GM18951 (cell line): Measurements from ENCODE around the gene FNDC8.

ENCODE experiments used
- POLR2A ChIP-seq: IDR thresholded peaks from 4 replicates; pipeline ENCODE4 v1.6.1; 2011; ENCODE audit warnings: mild to moderate bottlenecking; ENCODE audit not compliant: insufficient read length, insufficient read depth; ENCODE audit errors: extremely low read depth
- in situ Hi-C: fragments of 300-500 bp; cut with MboI; formaldehyde crosslinking; loops from one replicate; pipeline ENCODE4 v1.12.0; 2022; ENCODE audit warnings: low sequenced_read_pairs, mixed read lengths, inconsistent platforms; ENCODE audit not compliant: unreplicated experiment

FNDC8 gene

DNA sequence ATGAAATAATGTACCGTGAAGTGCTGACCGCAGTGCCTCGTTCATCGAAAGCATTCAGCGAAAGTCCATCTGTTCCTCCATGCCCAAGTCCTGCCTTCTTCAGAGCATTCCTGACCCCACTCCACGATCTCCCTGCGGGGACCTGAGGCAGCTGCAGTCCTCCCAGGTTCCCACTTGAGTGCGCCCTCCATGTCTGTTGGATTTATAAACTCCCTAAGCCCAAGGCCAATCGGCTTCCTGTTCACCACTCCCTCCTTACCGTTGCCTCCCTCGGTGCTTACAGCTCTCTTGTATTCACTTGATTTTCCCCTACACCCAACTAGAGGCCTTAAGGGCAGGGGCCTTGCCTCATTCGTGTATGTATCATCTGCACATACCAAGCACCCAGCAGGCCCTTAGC, 4.6 kb upstream of the FNDC8 start:
- no peak for TF ChIP-seq POLR2A
- in situ Hi-C loops, result loop anchor here (25.0 kb wide), 1 partner anchor 580 kb away; no protein-coding TSS in a partner anchor

DNA sequence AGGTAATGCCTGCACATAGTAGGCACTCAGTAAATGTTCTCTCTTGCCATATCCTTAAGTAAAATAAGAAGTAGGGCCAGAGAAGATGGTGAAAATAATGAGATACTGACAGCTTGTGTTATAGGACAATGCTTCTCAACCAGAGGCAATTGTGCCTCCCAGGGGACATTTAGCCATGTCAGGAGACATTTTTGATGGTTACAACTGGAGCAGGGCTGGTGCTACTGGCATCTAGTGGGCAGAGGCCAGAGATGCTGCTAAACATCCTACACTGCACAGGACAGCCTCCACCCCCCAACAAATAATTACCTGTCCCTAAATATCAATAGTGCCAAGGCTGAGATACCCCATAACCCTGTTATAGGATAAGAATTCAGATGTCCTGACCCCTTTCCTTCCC, 3.4 kb upstream of the FNDC8 start:
- in situ Hi-C loops, result loop anchor here (25.0 kb wide), 1 partner anchor 581 kb away; no protein-coding TSS in a partner anchor
- TF ChIP-seq POLR2A, result no peak

DNA sequence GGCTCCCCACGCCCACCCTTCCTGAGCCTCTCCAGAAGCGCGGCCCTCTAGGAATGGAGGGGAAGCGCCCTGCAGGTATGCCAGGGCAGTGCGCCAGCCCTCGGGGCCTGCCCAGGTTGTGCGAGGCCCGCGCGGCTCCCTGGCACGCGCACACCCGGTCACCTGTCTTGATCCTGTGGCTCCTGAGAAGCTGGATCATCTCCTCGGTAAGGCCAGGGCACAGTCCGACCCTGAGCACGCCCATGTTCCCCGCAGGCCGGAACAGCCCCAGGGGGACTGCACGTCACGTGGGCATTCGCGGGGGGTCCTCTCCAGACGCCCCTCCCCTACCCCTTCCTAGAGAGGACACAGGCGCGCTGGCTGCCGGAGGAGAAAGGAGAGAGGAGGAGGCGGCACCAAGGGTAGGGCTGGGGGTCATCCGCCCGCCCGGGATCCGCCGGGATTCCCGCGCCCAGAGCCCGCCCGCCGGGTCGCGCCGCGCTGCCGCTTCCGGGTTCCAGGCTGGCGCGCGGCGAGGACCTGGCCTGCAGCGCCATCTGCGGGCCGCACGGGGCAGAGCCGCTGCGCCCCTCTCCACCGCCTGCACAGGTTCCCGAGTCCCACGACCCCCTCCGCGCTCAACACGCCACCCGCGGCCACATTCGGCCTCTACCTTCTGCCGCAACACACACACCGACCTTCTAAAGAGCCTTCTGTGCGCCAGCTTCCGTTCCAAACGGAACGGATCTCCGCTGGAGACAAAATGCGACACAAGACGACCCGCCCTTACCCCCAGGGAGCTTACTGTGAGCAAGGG, 1.8 kb upstream of the FNDC8 start, which contains the start of gene RAD51D:
Gene RAD51D, minus strand, starts transcription at position 491 of the 796 bp plus-strand sequence. Its CDS starts 247 bp downstream, at position 244.
- in situ Hi-C loops, result loop anchor here (5.0 to 25.0 kb wide), 2 partner anchors 582 to 697 kb away; no protein-coding TSS in a partner anchor

DNA sequence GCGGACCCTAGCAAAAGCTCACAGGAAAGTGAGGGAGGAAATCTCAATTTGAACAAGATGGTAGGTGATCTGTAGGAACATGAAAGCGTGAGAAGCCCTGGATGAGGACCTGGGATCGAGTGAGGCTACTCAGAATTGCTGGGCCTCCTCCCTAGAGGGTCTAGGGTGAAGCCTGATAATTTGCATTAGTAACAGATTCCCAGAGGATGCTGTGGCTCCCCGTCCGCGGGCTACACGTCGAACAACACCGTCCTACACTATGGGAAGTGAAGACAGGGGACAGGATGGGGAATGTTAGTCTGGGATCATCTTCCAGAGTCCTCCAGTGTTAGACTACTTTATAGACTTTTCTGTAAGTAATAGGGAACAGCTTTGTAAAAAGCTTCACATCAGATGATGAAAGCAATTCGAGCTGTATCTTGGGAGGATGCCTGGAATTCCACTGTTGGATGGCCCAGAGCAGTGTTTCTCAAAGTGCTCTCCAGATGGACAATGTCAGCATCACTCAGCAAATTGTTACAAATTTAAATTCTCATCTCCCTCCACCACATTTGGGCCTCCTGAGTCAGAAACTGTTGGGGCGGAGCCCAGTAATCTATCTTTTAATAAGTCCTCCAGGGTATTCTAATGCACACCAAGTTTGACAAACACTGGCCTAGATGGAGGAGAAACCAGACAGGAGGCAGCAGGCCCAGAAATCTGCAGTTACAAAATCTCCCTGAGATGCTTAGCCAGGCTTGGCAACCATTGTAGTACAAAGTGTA, 6.5 kb downstream of the FNDC8 start:
- in situ Hi-C loops, result no loop called here
- TF ChIP-seq POLR2A, result no peak

More for the DNA sequence above, 1.8 kb upstream of the FNDC8 start, which contains the start of gene RAD51D:
- peak; percentile 56 for TF ChIP-seq POLR2A

DNA sequence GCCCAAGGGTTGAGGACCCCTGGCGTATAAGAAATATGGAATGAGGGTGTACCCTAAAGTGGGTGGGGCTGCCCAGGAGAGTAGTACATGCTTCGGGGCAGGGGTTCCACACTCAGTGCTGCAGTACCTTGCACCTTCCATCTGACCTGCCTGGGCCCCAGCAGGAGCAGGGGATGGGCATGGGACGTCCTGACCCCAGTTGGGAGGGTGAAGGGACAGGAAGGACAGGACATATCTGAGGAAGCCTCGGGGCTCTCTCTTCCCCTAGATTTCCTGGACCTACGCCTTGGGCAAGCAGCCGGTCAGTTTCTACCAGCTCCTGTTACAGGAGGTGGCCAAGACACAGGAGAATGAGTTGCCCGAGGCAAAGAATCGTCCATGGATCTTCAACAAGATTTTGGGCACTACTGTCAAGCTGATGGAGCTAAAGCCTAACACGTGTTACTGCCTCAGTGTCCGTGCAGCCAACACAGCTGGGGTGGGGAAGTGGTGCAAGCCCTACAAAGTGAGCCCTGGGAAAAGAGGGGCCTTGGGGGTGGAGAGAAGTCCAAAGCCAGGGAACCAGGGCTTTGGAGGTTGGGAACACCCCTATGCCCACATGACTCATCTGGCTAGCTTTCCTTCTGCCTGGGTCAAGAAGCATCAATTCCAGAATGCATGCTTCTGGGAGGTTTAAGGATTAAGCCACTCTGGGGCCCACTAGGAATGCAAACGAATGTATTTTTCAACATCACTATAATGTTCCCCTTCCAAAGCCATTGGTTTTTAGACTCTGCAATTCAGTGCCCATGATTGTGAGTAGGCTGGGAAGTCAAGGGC, 7.9 kb downstream of the FNDC8 start:
- in situ Hi-C loops, result no loop called here
- TF ChIP-seq POLR2A, result no peak

DNA sequence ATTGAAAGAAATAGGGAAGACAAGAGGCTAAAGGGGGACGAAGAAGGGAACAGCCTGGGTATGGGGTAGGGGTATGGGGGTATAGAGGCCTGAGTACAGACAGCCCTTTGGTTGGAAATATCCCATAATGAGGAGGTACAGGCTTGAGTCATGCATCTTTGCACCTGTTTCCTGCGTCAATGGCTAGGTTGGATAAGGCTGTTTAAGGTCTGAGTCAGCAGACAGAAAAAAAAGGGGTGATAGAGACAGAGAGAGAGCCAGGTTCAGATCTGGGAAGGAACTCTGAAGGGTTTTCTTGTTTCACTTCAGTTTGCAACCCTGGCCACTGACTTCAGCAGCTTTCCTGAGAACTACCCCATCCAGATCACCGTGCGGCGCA, 8.5 kb downstream of the FNDC8 start:
- in situ Hi-C loops, result no loop called here
- TF ChIP-seq POLR2A, result no peak

DNA sequence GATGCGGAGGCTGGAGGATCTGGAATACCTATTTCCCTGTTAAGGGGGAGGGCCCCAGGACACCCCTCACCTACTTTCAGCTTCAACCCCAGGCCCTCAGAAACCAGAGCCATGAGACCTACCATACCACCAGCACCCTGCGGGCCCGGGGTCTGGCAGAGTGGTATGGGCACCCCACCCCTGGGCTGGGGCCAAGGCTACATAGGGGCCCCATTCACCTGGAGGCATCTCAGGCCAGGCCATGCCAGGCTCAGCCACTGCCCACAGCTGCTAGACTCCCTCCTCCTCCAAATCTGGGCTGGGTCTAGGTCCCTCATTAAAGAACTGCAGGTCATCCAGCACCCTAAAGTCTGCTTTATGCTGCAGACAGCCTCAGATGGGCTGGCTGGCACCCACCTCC, 9.0 kb downstream of the FNDC8 start:
- in situ Hi-C loops, result no loop called here
- TF ChIP-seq POLR2A, result no peak

DNA sequence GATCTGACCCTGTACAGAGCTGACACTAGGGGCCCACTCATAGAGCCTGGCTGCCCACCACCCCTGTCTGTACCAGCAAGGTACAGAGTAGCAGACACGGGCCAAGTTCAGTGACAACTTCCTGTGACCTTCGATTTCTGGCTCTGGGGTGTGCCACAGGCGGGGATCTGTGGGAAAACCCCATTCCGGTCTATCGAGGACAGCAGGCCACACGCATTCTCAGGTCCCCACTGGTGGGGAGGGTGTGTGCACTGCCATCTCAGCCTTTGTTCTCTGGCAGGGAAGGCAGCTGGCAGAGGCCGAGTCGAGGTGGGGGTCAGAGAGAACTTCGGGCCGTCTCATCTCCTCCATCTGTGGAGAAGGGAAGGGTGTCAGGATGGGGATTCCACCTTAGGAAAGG, 10.7 kb downstream of the FNDC8 start:
- TF ChIP-seq POLR2A, result no peak
- in situ Hi-C loops, result no loop called here

DNA sequence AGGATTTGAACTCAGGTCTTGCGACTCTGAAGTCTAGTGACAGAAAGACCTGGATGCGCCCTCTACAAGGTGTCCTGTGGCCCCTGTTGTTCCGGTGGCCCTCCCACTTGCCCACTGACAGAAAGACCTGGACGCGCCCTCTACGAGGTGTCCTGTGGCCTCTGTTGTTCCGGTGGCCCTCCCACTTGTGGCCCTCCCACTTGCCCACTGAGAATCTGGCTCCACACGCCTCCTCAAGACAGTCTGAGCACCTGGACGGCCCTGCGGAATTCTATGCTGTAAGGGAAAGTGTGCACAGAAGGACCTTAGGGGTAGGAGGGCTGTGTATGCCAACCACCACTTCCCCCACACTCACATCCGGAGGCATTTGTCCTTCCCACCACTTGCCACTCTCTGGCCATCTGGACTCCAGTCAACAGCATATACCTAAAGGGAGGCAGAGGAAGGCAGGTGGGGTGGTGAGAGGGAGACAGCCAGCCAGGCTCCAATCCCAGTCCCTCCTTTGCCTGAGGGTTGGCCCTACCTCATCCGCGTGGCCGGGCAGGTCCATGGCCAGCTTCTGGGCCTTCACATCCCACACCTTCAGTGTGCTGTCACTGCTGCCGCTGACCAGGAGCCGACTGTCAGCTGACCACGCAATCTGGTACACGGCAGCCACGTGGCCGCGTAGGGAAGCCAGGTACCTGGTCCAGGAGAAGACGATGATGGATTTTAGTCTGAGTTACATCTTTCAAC, 11.6 kb downstream of the FNDC8 start:
- in situ Hi-C loops, result no loop called here
- no peak for TF ChIP-seq POLR2A

DNA sequence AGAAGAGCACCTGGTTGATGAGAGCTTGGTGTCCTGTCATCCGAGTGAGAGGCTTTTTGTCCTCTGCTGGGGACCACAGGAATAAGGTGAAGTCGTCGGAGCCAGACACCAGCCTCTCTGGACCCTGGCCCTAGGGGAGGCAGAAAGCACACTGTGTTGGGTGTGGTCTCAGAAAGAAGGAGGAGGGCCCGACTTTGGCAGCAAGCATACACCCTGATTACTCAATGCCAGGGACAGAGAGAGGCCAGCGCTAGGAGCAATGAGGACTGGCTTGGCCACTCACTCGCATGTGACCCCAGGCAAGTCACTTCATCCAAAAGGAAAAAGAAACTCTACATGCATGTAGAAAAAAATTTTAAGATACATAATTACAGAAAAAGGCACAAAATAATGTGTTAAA, 13.9 kb downstream of the FNDC8 start:
- no peak for TF ChIP-seq POLR2A
- in situ Hi-C loops, result no loop called here

DNA sequence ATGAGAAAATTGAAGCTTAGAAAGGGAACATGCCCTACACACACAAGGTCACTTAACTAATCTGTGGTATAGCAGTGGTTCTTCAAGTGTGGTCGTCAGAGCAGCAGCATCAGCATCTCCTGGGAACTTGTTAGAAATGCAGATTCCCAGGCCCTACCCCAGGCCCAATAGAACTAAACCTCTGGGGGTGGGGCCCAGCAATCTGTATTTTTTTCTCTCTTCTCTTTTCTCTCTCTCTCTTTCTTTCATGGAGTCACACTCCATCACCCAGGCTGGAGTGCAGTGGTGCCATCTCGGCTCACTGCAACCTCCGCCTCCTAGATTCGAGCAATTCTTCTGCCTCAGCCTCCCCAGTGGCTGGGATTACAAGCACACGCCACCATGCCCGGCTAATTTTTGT, 16.8 kb downstream of the FNDC8 start:
- TF ChIP-seq POLR2A, result no peak
- in situ Hi-C loops, result no loop called here

DNA sequence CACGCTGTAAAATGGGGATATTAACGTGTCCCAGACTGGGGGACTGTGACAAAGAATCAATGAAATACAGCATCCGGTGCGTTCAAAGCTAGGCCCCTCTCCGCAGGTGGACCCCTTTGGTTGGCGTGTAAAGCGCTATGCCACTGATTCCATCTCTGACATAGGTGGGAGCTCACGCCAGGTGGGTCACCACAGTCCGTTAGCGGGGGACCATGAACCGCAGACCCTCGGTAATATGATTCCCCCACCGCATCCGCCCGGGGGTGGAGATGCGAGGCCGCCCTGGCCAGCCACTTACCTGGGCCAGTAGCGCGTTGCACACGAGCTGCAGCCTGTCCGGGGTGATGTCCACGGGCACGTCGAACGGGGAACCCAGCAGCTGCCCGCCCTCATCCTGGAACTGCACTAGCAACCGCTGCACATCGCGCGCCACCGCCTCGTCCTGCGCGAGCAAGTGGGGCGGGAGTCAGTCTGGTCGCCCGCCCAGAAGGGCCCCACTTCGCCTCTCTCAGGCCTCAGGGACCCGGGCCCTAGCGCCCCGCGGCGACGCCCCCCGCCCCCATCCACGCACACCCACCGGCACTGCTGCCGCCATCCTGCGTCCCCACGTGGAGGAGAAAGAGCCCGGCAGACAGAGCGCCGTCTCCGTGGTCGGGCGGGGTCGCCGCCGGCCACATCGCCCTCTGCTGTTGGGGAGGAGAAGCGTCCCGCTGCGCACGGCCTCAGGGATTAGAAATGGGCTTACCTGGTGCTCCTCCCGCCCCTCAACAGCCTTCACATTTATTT, 20.5 kb downstream of the FNDC8 start, which contains the start of gene NLE1:
Gene NLE1, minus strand, starts transcription at position 623 of the 786 bp plus-strand sequence. Its CDS starts 28 bp downstream, at position 595.
- TF ChIP-seq POLR2A, result peak; percentile 65
- in situ Hi-C loops, result no loop called here

DNA sequence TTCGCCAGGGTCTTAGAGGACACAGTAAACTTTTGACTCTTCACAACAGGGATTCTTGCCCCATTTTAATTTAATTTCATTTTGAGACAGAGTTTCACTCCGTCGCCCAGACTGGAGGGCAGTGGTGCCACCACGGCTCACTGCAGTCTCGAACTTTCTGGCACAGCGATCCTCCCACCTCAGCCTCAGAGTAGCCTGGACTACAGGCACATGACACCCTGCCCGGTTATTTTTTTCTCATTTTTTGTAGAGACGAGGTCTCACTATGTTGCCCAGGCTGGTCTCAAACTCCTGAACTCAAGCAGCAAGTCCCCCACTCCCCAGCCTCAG, 21.0 kb downstream of the FNDC8 start:
- no peak for TF ChIP-seq POLR2A
- in situ Hi-C loops, result no loop called here
